Suprapubic skin (tissue), 4 donors: ENCODE results near the gene PRKG2.

ENCODE experiments used
- CTCF ChIP-seq, 2 donors: fragments of 200-600 bp in 1 of 2; fragments of 450-650 bp in 1 of 2; sonication (generic) in 1 of 2; IDR thresholded peaks; one replicate each; pipeline ENCODE4 v1.5.1; 2016 to 2019; ENCODE audit warnings: antibody characterized with exemption in 2 of 2, mild to moderate bottlenecking in 1 of 2, moderate library complexity in 1 of 2
- EP300 ChIP-seq: sonication (generic); formaldehyde crosslinking; IDR thresholded peaks from one replicate; pipeline ENCODE4 v1.6.1; 2017; ENCODE audit warnings: antibody characterized with exemption
- POLR2A ChIP-seq, 2 donors: fragments of 450-650 bp; IDR thresholded peaks; one replicate each; pipeline ENCODE4 v1.6.1; 2017; ENCODE audit warnings: antibody characterized with exemption in 2 of 2, mild to moderate bottlenecking in 2 of 2, moderate library complexity in 2 of 2
- POLR2AphosphoS5 ChIP-seq, 3 donors: sonication (generic); formaldehyde crosslinking; IDR thresholded peaks; one replicate each; pipeline ENCODE4 v1.6.1; 2017; ENCODE audit warnings: antibody characterized with exemption in 3 of 3

GRCh38 chr4:81146466-81146865, 68.6 kb downstream of the PRKG2 start:
- TF ChIP-seq CTCF (IDR thresholded peaks at IDR 0.05) (no peak), POLR2AphosphoS5 (IDR thresholded peaks at IDR 0.05) (no peak), POLR2A (IDR thresholded peaks at IDR 0.05) (no peak), EP300 (no peak)
